ENCODE measurements around the gene BRD1. TPM values are rescaled to one million over a fixed set of nuclear protein-coding genes. Genes with fewer than 3 reads are reported as not detected.
"Not testable (repeated sequence)": the region's sequence is repeated elsewhere in the genome, so short reads cannot be mapped to it uniquely, and the experiment has no call there.

BRD1 gene
- total RNA-seq, 2 experiments from 2014 or later, result 49.9 to 56.6 TPM

- ATAC-seq, result no peak
- H3K4me3 Mint-ChIP-seq, result no peak overlapping the region
- CTCF ChIA-PET, result interaction anchor here (1.3 kb wide), 1 partner anchor 19 kb away, joined by 3 read pairs; no protein-coding TSS in a partner anchor
- peaks cover 12% of the 10 kb centered on the region for H3K9me3 Mint-ChIP-seq (ENCODE audit: low read depth)
- no peak for DNase-seq
- peaks cover 36% of the 10 kb centered on the region for H3K36me3 Mint-ChIP-seq
- H3K4me1 Mint-ChIP-seq, result peaks cover 46% of the 10 kb centered on the region
- H3K27me3 Mint-ChIP-seq, result no peaks in the 10 kb centered on the region
- H3K27ac Mint-ChIP-seq, result no peak overlapping the region
These were observed 34.2 kb upstream of the BRD1 start for GRCh38 chr22:49861642-49862495.

GRCh38 chr22:49858827-49859226 is 31.2 kb upstream of the BRD1 start:
- Mint-ChIP-seq H3K4me1 (peaks cover 47% of the 10 kb centered on the region), H3K36me3 (peaks cover 12% of the 10 kb centered on the region), H3K9me3 (ENCODE audit: low read depth) (no peaks in the 10 kb centered on the region), H3K27ac (no peak overlapping the region), H3K4me3 (no peak overlapping the region), H3K27me3 (no peaks in the 10 kb centered on the region)
- DNase-seq (no peak), ATAC-seq (no peak)
- CTCF ChIA-PET, result no interaction called here

- Mint-ChIP-seq H3K4me3 (no peak overlapping the region), H3K36me3 (peaks cover 8% of the 10 kb centered on the region), H3K27me3 (no peaks in the 10 kb centered on the region), H3K9me3 (ENCODE audit: low read depth) (no peaks in the 10 kb centered on the region), H3K27ac (no peak overlapping the region), H3K4me1 (peaks cover 44% of the 10 kb centered on the region)
- DNase-seq (no peak), ATAC-seq (no peak)
- CTCF ChIA-PET, result interaction anchor here (3.8 kb wide), 1 partner anchor 23 kb away, joined by 12 read pairs; no protein-coding TSS in a partner anchor
These were observed 29.3 kb upstream of the BRD1 start for GRCh38 chr22:49856766-49857618.

GRCh38 chr22:49856343-49856742 is 28.7 kb upstream of the BRD1 start:
- H3K27me3 Mint-ChIP-seq, result peaks cover 5% of the 10 kb centered on the region
- CTCF ChIA-PET, result interaction anchor here (3.8 kb wide), 1 partner anchor 24 kb away, joined by 12 read pairs; no protein-coding TSS in a partner anchor
- DNase-seq (no peak), ATAC-seq (no peak)
- no peak overlapping the region for H3K27ac Mint-ChIP-seq
- no peaks in the 10 kb centered on the region for H3K9me3 Mint-ChIP-seq (ENCODE audit: low read depth)
- H3K36me3 Mint-ChIP-seq, result peaks cover 8% of the 10 kb centered on the region
- H3K4me3 Mint-ChIP-seq, result no peak overlapping the region
- H3K4me1 Mint-ChIP-seq, result peaks cover 46% of the 10 kb centered on the region

- peaks cover 50% of the 10 kb centered on the region for H3K4me1 Mint-ChIP-seq
- DNase-seq, result no peak
These were observed 27.7 kb upstream of the BRD1 start for GRCh38 chr22:49855251-49855911.

GRCh38 chr22:49853981-49854831 is 26.5 kb upstream of the BRD1 start:
- H3K36me3 Mint-ChIP-seq, result peaks cover 6% of the 10 kb centered on the region
- peak overlapping the region; percentile 86 for H3K4me3 Mint-ChIP-seq
- H3K27me3 Mint-ChIP-seq, result peaks cover 18% of the 10 kb centered on the region
- peak overlapping the region; percentile 93 for H3K27ac Mint-ChIP-seq
- peaks cover 53% of the 10 kb centered on the region for H3K4me1 Mint-ChIP-seq
- H3K9me3 Mint-ChIP-seq (ENCODE audit: low read depth), result no peaks in the 10 kb centered on the region
- ATAC-seq (peak; percentile 26), DNase-seq (peak; percentile 62)
- CTCF ChIA-PET, result interaction anchor here (1.0 to 3.8 kb wide), 4 partner anchors 14 to 38 kb away, joined by 3 to 12 read pairs (median 4); no protein-coding TSS in a partner anchor

More at GRCh38 chr22:49855251-49855911, 27.7 kb upstream of the BRD1 start:
- CTCF ChIA-PET, result interaction anchor here (1.2 to 3.8 kb wide), 3 partner anchors 13 to 31 kb away, joined by 4 to 12 read pairs (median 5); no protein-coding TSS in a partner anchor
- no peak for ATAC-seq
- peak overlapping the region; percentile 86 for H3K4me3 Mint-ChIP-seq
- H3K9me3 Mint-ChIP-seq (ENCODE audit: low read depth), result no peaks in the 10 kb centered on the region
- H3K27ac Mint-ChIP-seq, result peak overlapping the region; percentile 93
- peaks cover 6% of the 10 kb centered on the region for H3K36me3 Mint-ChIP-seq
- peaks cover 13% of the 10 kb centered on the region for H3K27me3 Mint-ChIP-seq

GRCh38 chr22:49852898-49853894 is 25.5 kb upstream of the BRD1 start, which contains the start of gene ZBED4:
Gene ZBED4 (plus strand): TSS chr22:49853844. CDS start chr22:49883663, 29,819 bp downstream.
- H3K4me1 Mint-ChIP-seq, result peaks cover 45% of the 10 kb centered on the region
- H3K36me3 Mint-ChIP-seq, result no peaks in the 10 kb centered on the region
- H3K27ac Mint-ChIP-seq, result peak within 1 kb of the TSS; percentile 93
- peaks cover 19% of the 10 kb centered on the region for H3K27me3 Mint-ChIP-seq
- ATAC-seq (peak; percentile 86), DNase-seq (peak; percentile 98)
- no peaks in the 10 kb centered on the region for H3K9me3 Mint-ChIP-seq (ENCODE audit: low read depth)
- CTCF ChIA-PET, result interaction anchor here (1.0 to 1.5 kb wide), 2 partner anchors 39 to 86 kb away, joined by 3 read pairs; no protein-coding TSS in a partner anchor
- peak within 1 kb of the TSS; percentile 86 for H3K4me3 Mint-ChIP-seq

GRCh38 chr22:49852568-49852897 is 24.9 kb upstream of the BRD1 start:
- Mint-ChIP-seq H3K27ac (peak overlapping the region; percentile 73), H3K27me3 (peaks cover 26% of the 10 kb centered on the region), H3K4me1 (peaks cover 42% of the 10 kb centered on the region), H3K4me3 (peak overlapping the region; percentile 58)
- CTCF ChIA-PET, result interaction anchor here (1.5 kb wide), 1 partner anchor 85 kb away, joined by 3 read pairs; no protein-coding TSS in a partner anchor
- not testable (repeated sequence) for H3K9me3 Mint-ChIP-seq (ENCODE audit: low read depth); ATAC-seq; H3K36me3 Mint-ChIP-seq; DNase-seq

- no peak for ATAC-seq
- DNase-seq, result no peak
- Mint-ChIP-seq H3K4me3 (peak overlapping the region; percentile 39), H3K27me3 (peaks cover 38% of the 10 kb centered on the region), H3K27ac (peak overlapping the region; percentile 42), H3K4me1 (peaks cover 37% of the 10 kb centered on the region), H3K9me3 (ENCODE audit: low read depth) (no peaks in the 10 kb centered on the region), H3K36me3 (no peaks in the 10 kb centered on the region)
- CTCF ChIA-PET, result interaction anchor here (1.0 kb wide), 1 partner anchor 12 kb away, joined by 3 read pairs; no protein-coding TSS in a partner anchor
These were observed 23.5 kb upstream of the BRD1 start for GRCh38 chr22:49850959-49851802.

- peaks cover 27% of the 10 kb centered on the region for H3K4me1 Mint-ChIP-seq
- no peak overlapping the region for H3K27ac Mint-ChIP-seq
- H3K4me3 Mint-ChIP-seq, result peak overlapping the region; percentile 46
- peaks cover 45% of the 10 kb centered on the region for H3K27me3 Mint-ChIP-seq
- ATAC-seq, result no peak
- CTCF ChIA-PET, result no interaction called here
- H3K9me3 Mint-ChIP-seq (ENCODE audit: low read depth), result no peaks in the 10 kb centered on the region
- no peak for DNase-seq
- no peaks in the 10 kb centered on the region for H3K36me3 Mint-ChIP-seq
These were observed 22.6 kb upstream of the BRD1 start for GRCh38 chr22:49850021-49850911.
